Measurements from ENCODE around the gene ABHD16A. TPM values are rescaled to one million over a fixed set of nuclear protein-coding genes. Genes with fewer than 3 reads are reported as not detected.
A peak's percentile ranks its signal among the peaks of the same experiment; 100 is the strongest.

Gene ABHD16A
- total and polyA plus RNA-seq, 2 of the 13 experiments (the other 11 are each of a cell fraction or from before 2014, with no cell fraction given), result 43.5 to 45.4 TPM

DNA sequence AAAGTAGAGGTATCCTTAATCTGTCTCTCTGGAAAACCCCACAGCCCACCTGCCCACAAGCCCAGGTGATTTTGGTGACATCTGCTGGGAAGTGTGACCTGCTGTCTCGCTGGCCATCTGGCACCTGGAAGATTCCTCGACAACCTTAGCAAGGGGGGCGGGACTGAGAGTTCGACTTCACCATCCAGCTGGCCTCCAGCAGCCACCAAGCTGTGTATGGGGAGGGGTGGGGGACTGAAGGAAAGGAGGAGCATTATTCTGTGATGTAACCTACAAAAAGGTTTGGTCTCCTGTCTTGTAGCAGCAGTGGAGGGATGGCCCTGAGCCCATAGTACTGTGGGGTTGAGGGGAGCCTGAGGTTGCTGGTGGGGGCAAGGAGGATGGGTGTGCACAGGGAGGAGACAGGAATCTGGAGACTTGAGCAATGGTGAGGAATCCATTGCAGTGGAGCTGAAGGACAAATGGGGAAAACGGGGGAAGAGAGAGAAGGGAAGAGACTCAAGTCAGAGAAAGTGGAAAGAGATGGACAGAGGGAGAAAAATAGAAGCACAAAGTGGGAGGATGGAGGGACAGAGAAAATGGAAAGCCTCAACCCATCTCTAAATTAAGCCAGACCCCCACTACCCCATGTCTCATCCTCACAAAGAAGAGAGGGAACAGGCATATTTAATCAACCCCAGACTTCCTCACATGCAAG is 7.5 kb upstream of the ABHD16A start:
- H4K20me1 ChIP-seq (ENCODE audit: insufficient read depth, low read length), result no peaks in the 10 kb centered on the region
- H3K27me3 ChIP-seq (ENCODE audit: control insufficient read depth in 1 of 2, insufficient read depth in 2 of 2, low read length in 2 of 2), result peaks cover 11 to 48% of the 10 kb centered on the region in 2 experiments; a peak in 4 of 5 replicates
- H3K4me3 ChIP-seq (replicated peaks in 1 of 3; ENCODE audit: insufficient read depth in 1 of 3, low read depth in 2 of 3, low read length in 3 of 3), result no peak overlapping the region
- intact Hi-C loops (cut with micrococcal nuclease; ENCODE audit: unreplicated experiment) (no loop called here), in situ Hi-C loops (cut with HindIII; ENCODE audit: extremely low pct_ligation_motif_present, low pct_unique_long_range_greater_than_20kb) (no loop called here)
- H3K27ac ChIP-seq (ENCODE audit: extremely low read length, insufficient read depth, low read length), result no peak overlapping the region
- no peak overlapping the region for H3K4me2 ChIP-seq (ENCODE audit: low read depth, low read length)
- H2AFZ ChIP-seq (ENCODE audit: low read length), result no peak overlapping the region
- H3K79me2 ChIP-seq (ENCODE audit: insufficient read depth, low read length), result no peaks in the 10 kb centered on the region
- no peak overlapping the region for H3K9ac ChIP-seq (ENCODE audit: insufficient read depth, low read depth, low read length)
- no peak for ATAC-seq
- DNase-seq (ENCODE audit: low spot score), result no peak
- H3K36me3 ChIP-seq (replicated peaks in 1 of 2; ENCODE audit: control insufficient read depth in 1 of 2, insufficient read depth in 2 of 2, low read length in 2 of 2), result no peaks in the 10 kb centered on the region
- ChIA-PET CTCF (ENCODE audit: low intra/inter-chr PET ratio, low total read pairs) (no interaction called here), POLR2A (interaction anchor here (0.9 to 5.1 kb wide), 2 partner anchors 8 to 27 kb away, joined by 3 to 31 read pairs; partner anchors contain the start of gene ABHD16A)
- TF ChIP-seq NBN (conservative IDR thresholded peaks at IDR 0.05), result 0 out of 2 replicates have a peak, but pooled peaks have one; percentile 32
- TF ChIP-seq, protein P1, sequence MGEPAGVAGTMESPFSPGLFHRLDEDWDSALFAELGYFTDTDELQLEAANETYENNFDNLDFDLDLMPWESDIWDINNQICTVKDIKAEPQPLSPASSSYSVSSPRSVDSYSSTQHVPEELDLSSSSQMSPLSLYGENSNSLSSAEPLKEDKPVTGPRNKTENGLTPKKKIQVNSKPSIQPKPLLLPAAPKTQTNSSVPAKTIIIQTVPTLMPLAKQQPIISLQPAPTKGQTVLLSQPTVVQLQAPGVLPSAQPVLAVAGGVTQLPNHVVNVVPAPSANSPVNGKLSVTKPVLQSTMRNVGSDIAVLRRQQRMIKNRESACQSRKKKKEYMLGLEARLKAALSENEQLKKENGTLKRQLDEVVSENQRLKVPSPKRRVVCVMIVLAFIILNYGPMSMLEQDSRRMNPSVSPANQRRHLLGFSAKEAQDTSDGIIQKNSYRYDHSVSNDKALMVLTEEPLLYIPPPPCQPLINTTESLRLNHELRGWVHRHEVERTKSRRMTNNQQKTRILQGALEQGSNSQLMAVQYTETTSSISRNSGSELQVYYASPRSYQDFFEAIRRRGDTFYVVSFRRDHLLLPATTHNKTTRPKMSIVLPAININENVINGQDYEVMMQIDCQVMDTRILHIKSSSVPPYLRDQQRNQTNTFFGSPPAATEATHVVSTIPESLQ (CRISPR knock-in tag; conservative IDR thresholded peaks at IDR 0.05), result no peak
- TF ChIP-seq ZNF136 (CRISPR knock-in tag; IDR thresholded peaks at IDR 0.05; ENCODE audit: low read depth), result no peak
- TF ChIP-seq, protein P2, sequence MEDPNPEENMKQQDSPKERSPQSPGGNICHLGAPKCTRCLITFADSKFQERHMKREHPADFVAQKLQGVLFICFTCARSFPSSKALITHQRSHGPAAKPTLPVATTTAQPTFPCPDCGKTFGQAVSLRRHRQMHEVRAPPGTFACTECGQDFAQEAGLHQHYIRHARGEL (CRISPR knock-in tag; IDR thresholded peaks at IDR 0.05), result 0 out of 2 replicates have a peak, but pooled peaks have one; percentile 50
- no peak for TF ChIP-seq FOXK1 (CRISPR knock-in tag; IDR thresholded peaks at IDR 0.05; ENCODE audit: borderline replicate concordance, low read depth)
- no TSS peak for BruUV-seq (replicated peaks)
- 47% methylated on average over 5 of the region's 5 CpGs for WGBS (ENCODE audit: low lambda C conversion rate)
- FAIRE-seq, result no peak
- H3K9me3 ChIP-seq (ENCODE audit: low read length), result no peaks in the 10 kb centered on the region
- peaks cover 24% of the 10 kb centered on the region for H3K4me1 ChIP-seq (ENCODE audit: insufficient read depth, low read length)
